A204.1 (cell line): Measurements from ENCODE around the gene CEBPE.

Experiments used
- FAIRE-seq: peaks from 2 replicates; lab custom pipeline; 2012; peaks lifted over from hg19 to GRCh38; lab: Jason Lieb, UNC

CEBPE gene

DNA sequence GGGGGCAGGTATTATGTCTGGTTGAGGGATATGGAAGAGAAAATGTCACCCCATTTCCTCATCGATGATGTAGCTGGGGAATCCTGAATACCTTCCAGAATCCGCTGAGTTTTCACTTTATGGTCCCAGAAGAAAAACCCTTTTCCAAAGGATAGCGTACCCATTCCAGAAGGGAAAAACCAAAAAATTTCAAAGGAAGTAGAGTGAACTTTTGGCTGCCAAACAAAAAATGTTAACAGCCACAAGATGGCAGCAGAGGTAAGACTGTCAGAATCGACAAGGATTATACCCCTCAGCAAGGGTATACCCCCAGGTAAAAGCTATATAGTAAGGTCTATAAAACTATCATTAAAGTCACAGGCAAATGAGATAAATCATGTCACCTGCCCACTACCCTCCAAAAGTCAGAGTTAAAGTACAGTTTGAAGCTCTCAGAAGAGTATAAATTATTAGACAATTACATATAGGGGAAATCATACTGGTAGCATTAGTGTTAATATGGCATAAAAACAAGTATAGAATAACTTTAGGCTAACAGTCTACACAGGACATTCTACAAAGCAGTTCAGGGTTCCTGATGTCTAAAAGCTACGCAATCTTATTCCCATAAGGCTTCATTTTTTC lies 42.2 kb downstream of the CEBPE start:
- FAIRE-seq = peak; percentile 40

- FAIRE-seq = no peak
Measured at GRCh38 chr14:23074906-23075305, 44.1 kb downstream of the CEBPE start.

DNA sequence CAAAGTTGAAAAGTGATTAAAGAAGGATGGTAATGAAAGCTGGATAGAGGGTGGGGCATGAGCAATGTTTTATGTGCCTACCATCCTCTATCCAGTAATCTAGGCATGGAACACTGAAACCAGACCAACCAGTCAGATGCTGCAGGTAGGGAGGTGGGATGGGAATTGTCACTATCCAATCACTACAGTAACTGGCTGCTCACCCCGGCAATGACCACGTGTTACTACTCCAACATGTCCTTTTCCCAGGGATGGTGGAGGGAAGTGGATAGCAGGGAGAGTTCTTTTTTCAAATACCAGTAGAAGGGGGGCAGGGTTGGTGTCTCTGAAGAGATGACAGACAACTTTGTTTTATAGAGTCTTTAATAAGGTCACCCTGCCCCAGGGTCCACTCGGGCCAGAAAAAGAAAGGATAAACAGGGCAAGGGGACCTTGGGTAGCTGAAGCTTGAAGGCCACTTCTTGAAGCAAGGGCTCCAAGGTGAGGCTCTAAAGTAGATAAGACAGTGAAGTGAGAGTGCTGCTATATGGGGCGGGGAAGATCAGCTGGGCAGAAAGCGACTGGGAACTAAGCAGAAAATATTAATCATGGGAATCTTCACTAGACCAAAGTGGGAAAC lies 47.0 kb downstream of the CEBPE start:
- no peak for FAIRE-seq

- no peak for FAIRE-seq
Measured at GRCh38 chr14:23071244-23071920, 47.7 kb downstream of the CEBPE start.

- FAIRE-seq = no peak
Measured at GRCh38 chr14:23070262-23071129, 48.6 kb downstream of the CEBPE start.

- no peak for FAIRE-seq
Measured at GRCh38 chr14:23069413-23069806, 49.6 kb downstream of the CEBPE start.

GRCh38 chr14:23068789-23069412 lies 50.2 kb downstream of the CEBPE start:
- peak; percentile 92 for FAIRE-seq

DNA sequence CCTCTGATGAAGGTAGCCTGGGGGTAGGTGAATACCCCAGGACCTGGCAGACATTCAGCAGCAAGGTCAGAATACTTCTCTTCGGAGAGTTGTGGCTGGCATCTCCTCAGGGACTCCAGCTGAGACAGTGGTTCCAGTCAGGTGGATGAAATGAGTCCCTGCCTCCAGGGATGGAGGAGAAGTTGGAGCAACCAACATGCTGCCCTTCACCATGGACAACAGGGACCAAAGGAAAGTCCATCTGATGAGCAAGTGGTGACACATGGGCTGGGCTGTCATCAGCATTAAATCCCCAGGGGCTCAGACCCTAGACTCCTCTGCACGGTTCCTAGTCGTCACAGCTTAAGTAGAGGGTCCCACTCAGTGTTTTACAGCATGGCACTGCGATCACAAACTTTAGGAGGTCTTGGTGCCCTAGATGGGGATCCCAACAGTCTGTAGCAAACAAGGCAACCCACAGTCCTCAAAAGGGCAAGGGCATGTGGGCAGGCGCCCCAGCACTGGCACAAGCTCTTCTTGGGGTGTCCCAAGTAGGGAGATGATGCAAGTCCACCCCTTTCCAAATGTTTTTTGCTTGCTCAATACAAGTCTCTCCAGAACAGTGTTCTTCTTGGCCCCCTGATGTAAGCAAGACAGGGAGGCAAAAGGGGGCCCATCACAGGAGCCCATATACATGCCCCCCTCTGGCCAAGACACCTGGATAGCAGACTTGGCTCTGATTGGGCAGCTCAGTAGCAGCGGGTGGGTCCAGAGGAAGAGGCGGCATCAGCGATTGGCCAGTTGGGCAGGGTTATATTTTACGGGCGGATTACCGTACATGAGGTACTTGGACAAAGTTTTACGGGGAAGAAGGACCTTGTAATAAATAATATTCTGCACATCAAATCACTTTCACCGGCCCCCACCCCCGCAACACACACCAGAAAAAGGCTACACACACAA lies 50.9 kb downstream of the CEBPE start:
- FAIRE-seq = no peak
